ENCODE measurements around the gene RHO.
"Not testable (repeated sequence)": the region's sequence is repeated elsewhere in the genome, so short reads cannot be mapped to it uniquely, and the experiment has no call there.

The RHO gene

GRCh38 chr3:129528589-129529100 lies at the start of gene RHO:
Gene RHO, plus strand, starts transcription at chr3:129528639. Its CDS starts 95 bp downstream, at chr3:129528734.
- no peak for DNase-seq

DNA sequence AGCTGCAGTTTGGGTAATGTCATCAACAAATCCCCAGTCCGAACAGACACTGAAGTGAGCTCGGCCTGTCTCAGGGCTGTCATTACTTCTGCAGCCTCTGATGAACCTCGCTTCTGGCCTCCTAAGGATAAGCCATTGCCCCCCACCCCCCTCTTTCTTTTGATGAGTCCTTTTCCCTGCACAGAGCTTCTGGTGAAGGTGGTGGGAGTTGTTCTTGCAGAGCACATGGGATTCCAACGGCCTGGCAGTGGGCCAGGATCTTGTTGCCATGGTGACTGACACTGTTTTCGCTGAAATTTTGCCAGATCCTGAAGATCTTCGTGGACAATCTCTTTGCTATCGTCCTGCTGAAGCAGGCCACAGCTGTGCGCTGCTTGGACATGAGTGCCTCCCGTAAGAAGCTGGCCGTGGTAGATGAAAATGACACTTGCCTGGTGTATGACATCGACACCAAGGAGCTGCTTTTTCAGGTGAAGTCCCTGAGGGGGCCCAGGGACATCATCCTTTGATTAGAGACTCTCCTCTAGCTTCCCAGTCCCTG lies 47.1 kb upstream of the RHO start:
- DNase-seq = not testable (repeated sequence)

DNA sequence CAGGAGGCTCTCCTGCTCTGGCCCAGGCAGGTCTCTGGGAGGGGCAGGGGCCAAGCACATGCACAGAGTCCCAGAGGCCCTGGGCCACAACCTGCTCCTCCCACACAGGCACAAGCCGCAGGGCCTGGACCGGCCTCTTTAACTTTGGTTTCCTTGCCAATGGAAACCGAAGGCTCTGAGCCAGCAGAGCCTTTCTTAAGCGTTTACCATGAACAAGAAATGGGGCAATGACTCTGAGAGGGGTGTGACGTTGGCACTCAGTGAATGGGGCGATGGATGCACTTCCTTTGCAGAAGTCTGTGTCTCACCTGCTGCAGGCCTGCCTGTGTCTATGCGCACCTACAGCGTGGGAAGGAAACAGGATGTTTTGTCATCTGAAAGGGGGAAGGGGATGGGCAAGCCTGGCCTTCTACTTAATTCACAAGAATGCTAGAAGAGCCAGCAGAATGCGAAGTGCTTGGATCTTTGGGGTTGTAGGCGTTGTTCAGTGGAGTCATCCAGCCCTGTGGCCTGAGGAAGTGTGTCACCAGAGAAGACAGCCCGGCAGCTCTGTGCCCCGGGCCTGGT lies 46.6 kb upstream of the RHO start:
- no peak for DNase-seq

GRCh38 chr3:129482721-129483120 lies 45.7 kb upstream of the RHO start:
- no peak for DNase-seq

DNA sequence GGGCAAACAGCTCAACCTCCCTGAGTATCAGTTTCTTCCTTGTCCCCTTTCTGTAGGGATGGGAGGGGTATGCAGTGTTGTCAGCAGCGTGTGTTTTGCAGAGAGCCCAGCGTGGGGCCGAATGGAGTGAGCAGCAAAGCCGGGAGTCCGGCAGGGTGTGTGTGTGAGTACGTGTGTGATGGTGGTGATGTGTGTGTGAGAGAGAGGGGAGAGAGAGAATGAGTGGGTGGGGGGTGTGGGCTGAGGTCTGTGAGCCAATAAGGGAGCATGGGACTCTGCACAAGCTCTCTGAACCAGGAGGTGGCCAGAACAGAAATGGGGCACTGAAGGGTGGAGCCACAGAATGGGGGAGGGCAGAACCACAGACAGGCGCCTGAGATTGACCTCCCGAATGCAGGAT lies 44.6 kb upstream of the RHO start:
- DNase-seq = no peak

- DNase-seq = not testable (repeated sequence)
Measured at GRCh38 chr3:129485146-129485545, 43.3 kb upstream of the RHO start.

DNA sequence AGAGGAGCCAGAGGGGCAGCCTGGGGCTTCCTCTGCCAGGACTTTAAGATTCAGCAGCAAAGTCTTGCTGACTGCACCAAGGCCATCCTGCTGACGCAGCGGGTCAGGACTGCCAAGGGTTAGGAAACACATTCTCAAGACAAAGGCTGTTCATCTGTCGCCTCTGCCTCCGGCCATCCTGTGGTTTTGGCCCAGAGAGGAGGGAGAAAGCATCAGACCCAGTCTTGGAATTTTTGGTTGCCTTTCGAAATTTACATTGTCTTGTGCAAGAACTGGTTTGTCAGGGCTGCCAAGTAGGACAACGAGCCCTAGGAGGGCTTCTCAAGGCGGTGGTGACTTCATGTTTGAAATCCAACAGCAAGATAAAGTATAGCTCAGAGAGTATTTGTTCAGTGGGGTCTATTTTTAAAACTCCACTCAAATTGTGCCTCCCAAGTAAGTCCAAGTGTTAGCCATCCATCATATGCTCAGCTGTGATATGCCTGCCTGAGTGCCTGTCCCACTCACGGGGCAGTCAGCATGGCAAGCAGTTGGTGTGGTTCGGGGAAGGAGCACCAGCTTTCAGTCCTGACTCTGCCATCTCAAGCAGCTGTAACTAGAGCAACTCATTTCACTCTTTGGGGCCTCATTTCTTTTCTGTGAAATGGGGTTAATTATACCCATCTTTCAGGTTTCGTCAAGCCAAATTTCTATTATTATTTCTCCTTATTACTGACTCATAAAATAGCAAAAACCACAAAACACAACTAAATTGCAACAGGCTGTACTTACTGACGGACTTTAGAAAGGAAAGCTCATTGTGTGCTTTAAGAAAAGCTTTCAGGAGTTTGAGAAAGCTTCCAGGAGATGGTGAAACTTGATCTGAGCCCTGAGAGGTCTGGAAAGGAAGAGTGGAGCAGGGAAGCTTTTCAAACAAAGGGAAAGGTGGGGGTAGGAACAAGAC lies 42.4 kb upstream of the RHO start:
- DNase-seq = no peak

GRCh38 chr3:129486664-129487035 lies 41.8 kb upstream of the RHO start:
- DNase-seq = no peak

DNA sequence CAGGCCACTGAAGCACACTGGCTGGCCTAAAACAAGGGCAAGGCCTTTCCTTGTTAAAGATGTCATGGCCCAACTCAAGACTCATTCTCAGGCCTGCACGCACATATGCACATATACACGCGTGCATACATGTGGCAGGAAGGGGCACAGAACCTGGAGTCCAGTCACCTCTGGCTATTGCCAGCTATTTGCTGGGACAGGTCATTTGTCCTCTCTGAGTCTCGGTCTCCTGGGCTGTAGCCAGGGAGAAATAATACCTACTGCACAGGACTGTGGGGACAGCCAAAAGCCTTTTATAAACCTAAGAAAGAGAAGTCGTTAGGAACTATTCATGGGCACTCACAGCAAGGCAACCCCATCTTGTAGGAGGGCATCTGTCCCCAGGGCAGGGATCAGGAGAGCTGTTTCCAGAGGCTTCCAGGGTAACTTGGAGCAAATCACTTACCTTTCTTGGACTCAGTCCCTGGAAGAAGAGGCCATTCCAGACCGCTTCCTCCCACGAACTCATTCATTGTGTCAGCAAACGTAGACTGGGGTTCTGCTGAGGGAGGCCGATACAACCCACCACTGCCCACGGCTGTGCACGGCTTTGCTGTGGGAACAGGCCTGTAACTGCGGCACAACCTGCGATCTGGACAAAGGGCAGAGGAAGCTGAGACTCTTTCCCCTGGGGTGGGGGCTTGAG lies 41.1 kb upstream of the RHO start:
- no peak for DNase-seq

DNA sequence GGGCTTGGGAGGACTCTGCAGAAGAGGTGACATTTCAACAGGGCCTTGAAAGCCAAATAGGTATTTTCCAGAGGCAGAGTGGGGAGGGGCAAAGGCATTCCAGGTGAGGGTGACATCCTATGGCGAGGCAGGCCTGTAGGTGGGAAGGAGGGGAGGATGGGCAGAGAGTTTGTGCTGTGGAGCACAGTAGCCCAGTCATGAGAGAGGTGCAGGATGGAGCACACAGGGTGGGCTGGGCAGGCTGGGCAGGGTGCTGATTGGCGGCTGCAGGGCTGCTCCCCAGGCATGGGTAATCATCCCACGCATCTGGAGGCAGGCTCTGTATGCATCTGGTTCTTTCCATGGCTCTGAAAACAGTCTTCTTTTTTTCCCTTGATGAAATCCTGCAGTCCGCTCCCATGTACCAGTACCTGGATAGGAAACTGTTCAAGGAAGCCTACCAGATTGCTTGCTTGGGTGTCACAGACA lies 40.5 kb upstream of the RHO start:
- DNase-seq = not testable (repeated sequence)

DNA sequence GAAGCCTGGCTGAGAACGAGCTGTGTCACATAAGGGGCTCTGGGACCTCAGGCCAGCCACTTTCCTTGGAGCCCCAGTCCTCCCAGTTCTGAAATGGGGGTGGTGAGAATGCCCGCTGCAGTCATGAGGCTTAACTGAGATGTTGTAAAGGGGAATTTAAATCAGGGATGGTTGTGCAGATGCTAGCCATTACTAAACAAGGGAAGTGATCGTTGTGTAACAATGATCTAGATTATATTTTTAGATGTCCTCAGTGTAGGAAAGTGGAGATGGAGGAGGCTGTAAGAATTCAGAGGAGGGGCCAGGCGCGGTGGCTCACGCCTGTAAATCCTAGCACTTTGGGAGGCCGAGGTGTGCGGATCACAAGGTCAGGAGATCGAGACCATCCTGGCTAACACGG lies 39.2 kb upstream of the RHO start:
- not testable (repeated sequence) for DNase-seq

DNA sequence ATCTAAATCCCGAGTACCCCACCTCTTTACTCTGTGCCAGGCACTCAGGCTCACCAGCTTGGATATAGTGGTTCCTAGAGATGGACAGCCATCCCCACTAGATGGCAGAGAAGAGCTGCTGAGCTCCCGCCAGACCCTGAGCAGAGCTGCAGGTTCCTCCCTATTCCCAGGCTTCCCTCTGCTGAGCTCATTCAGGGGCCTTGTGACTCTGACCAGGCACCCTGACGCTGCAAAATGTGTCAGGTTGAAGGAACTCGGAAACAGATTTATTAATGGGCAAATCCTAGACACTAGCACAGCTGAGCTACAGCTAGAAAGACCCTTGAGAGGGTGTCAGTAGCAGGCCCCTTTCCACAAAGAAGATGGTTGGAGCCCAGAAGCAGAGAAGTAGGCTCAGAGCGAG lies 38.2 kb upstream of the RHO start:
- no peak for DNase-seq

GRCh38 chr3:129491077-129491476 lies 37.4 kb upstream of the RHO start:
- not testable (repeated sequence) for DNase-seq

GRCh38 chr3:129491794-129492193 lies 36.6 kb upstream of the RHO start:
- no peak for DNase-seq

GRCh38 chr3:129492691-129493090 lies 35.7 kb upstream of the RHO start:
- DNase-seq = no peak

DNA sequence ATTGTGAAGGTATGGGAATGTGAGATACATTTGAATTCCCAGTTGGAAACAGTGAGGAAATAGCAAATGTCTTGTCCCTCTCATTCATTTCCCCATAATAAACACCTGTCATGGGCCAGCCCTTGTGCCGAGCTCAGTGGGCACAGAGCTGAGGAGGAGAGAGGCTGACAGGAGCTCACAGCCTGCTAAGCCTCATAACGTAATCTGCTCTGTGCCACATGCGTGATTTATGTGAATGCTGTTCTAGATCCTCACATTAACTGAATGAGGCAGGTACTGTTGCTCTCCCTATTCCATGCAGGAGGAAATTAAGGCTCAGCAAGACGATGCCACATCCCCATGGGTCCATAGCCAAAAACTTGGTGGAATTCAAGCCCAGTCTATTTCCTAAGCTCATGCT lies 35.2 kb upstream of the RHO start:
- DNase-seq = no peak

DNA sequence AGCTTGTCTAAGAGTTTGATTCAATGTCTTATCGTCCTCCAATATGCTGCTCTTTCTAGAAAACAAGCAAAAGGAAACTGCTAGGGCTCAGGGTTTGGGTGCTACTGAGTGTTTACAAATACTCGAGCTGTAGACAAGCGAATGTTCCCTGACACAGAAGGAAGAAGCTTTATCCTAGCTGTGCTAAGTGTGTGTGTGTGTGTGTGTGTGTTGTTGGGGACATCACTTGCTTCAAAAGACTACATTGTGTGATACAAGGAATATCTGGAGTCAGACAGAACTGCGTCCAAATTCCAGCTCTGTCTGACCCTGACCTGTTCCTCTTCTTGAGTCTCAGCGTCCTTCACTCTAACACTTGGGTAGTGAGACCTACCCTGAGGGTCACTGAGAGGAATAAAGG lies 33.9 kb upstream of the RHO start:
- not testable (repeated sequence) for DNase-seq

DNA sequence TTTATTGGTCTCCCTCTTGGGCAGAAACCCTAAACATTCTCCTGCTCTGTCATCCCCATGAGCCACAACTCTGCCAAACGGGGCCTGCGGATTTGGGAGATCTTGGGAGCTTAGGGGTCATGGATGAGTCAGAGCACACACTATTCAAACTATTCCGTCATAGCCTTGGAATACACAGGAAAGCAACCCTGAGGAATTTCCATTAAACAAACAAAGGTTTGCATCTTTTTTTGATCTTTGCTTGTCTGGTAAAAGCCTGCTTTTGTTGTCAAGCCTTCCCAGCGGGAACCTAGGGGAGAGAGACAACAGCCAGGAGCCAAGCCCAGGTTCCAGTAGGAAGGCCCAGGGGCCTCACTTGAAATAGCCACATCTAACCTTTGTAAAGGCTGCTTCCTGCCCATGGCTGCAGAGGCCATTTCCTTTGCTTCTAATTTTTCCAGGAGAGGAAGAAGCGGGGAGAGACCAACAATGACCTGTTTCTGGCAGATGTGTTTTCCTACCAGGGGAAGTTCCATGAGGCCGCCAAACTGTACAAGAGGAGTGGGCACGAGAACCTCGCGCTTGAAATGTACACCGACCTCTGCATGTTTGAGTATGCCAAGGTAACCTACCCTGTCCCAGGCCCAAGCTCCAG lies 33.3 kb upstream of the RHO start:
- DNase-seq = not testable (repeated sequence)

- not testable (repeated sequence) for DNase-seq
Measured at GRCh38 chr3:129497876-129498275, 30.6 kb upstream of the RHO start.

DNA sequence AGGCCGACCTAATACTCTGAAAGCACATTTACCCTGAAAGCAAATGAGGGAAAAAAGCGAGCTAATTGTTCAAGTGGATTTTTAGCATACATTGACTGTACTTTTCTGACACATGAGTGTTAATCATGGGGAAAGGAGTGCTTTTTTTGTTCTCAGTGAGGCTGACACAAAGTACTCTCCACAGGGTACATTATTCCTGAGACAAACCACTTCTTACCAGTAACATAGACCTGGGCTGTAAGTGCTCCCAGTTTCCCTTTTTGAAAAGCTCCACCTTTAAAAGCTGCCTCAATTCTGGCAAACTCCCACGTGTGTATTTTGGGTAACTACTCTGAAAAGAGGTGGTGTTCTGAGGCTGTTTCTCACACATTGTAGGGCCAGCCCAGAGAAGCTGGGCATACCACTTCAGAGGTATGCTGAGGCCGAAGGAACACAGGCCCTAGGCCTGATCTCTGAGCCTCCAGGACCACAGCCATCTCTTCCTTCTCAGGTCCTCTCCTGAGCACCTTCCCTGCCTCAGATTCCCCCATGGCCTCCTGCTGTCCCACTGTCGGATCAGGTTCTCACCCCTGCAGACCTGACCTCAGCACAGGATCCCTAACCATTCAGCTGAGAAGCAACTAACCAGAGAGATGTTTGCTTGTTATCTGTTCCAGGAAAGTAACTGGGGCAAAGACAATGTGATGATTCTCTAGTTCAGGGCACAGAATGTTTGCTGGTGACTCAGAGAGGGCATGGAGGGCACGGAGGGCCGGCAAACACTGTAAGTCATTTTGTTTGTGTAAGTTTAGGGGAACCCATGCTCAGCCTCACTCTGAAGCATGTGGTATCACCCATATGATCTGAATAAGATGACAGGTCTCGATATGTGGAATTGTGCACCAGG lies 29.6 kb upstream of the RHO start:
- not testable (repeated sequence) for DNase-seq

GRCh38 chr3:129499604-129500333 lies 28.7 kb upstream of the RHO start:
- DNase-seq = not testable (repeated sequence)

All from NCI-H187 treated with DMSO at 0.1 percent for 48 hours (cell line).